Mononuclear cell (primary cell): ENCODE data around the gene YIPF5. TPM values are rescaled to one million over a fixed set of nuclear protein-coding genes. Genes with fewer than 3 reads are reported as not detected.

ENCODE experiments used
- H3K27me3 ChIP-seq: 2 replicates; pipeline ENCODE4 v1.6.0; 2011; ENCODE audit warnings: low read length, control low read depth; ENCODE audit not compliant: insufficient read depth
- H3K4me1 ChIP-seq: 2 replicates; pipeline ENCODE4 v1.5.1; 2011; ENCODE audit warnings: mild to moderate bottlenecking, low read length, control low read depth; ENCODE audit not compliant: insufficient read depth
- H3K4me3 ChIP-seq: 2 replicates; pipeline ENCODE4 v1.5.1; 2011; ENCODE audit warnings: mild to moderate bottlenecking, low read length, moderate library complexity
- H3K9me3 ChIP-seq: 2 replicates; pipeline ENCODE4 v1.5.1; 2011; ENCODE audit warnings: low read depth, mild to moderate bottlenecking, control low read depth, low read length
- total RNA-seq: library from RNA; depleted of rRNA; stranded (reverse); fragments of >200 nt; gene quantifications from one replicate; pipeline ENCODE4 v1.2.3, GENCODE V29; 2012

YIPF5 gene
- 51.5 TPM for total RNA-seq

DNA sequence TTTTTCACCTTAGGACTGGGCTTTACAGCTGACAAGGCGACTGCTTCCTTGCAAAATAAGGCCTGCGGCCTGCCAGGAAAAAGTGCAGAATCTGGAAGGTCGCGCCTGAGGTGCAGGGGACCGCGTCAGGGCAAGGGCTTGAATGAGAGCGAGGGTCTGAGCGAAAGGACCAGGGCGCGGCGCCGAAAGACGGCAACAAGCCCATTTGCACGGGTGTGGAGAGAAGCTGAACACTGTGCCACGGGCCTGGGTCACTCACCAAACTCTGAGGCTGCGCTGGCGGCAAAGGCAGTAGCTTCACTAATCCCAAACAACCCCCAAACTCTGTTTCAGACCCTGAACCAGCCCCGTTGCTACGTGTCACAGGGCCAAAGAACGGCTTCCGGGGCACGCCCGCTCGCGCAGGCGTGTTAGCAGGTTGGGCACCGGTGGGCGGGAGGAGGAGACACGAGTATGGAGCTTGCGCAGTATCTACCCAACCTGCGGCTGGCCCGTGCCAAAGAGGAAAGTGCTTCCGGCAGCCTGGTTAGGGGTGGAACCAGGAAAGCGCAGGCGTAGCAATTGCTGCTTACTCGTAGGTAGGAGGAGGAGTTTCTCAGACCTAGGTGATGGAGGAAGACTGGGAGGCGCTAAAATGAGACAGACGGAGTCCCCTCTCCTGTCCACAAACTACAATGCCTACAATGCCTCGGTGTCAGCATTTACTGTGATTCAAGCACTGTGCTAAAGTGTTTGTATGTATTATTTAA is at the start of gene YIPF5, which contains the start of gene KCTD16:
YIPF5 (minus strand) TSS at position 384 of the 749 bp plus-strand sequence. CDS start 704 bp downstream, outside the sequence.
KCTD16 (plus strand) TSS at position 598 of the 749 bp plus-strand sequence.
- Histone ChIP-seq H3K27me3 (peaks cover 8% of the 10 kb centered on the region), H3K4me1 (peaks cover 13% of the 10 kb centered on the region), H3K9me3 (no peaks in the 10 kb centered on the region), H3K4me3 (peak within 1 kb of the TSS; percentile 81)

DNA sequence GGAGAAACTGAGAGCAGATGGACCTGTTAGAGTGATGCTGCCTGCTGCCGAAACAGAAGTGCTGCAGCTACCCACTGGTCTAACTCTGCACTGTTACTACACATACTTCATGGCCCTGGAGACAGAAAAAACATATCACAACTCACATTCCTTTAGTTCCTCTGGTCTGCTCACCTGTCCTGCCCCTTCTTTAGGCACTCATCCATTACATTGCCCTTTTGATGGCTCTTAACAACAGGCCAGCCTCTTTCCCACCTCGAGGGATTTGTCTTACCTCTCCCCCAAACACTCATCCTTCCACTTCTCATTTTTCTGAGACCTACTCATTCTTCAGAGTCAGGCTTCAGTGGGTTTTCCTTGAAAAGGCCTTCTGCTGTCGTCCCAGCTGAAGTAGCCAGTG is 49.4 kb upstream of the YIPF5 start:
- Histone ChIP-seq H3K27me3 (peaks cover 5% of the 10 kb centered on the region), H3K4me3 (no peak overlapping the region), H3K9me3 (no peaks in the 10 kb centered on the region), H3K4me1 (no peaks in the 10 kb centered on the region)

DNA sequence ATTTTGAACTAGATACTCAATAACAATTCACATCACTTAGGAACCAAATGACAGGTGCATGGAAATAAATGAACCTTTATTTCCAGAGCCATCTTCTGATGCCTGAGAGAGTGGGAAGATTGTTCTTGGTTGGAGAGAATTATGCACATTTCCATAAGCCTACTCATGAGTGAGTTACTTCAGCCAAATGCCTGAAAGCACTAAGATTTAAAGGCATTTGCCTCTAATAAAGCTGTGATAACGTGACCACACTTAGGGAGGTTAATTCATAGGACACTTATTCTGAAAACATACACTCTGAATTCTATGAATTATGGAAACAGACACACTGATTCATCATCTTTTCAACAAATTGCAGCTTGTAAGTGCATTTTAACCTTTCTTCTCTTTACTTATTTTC is 40.2 kb upstream of the YIPF5 start:
- no peaks in the 10 kb centered on the region for H3K9me3 ChIP-seq
- H3K4me3 ChIP-seq, result no peak overlapping the region
- no peaks in the 10 kb centered on the region for H3K4me1 ChIP-seq
- peaks cover 40% of the 10 kb centered on the region for H3K27me3 ChIP-seq

DNA sequence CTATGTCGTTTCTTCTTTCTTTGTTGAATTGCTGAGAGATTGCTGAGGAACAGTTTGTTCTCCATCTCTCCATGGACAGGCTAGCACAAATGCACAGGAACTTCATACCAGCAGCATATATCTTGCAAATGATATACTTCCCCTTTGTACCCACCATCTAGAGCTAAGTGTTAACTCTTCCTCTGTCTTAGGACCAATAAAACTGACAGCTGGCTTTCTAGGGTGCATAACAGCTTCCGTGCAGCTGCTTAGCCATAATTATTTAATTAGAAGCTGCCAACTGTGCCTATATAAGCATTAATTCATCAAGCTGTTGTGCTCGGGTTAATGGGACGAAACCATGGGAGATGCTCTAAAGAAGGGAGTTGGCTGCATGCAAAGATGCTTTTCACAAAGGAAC is 38.9 kb upstream of the YIPF5 start:
- Histone ChIP-seq H3K9me3 (no peaks in the 10 kb centered on the region), H3K27me3 (peaks cover 47% of the 10 kb centered on the region), H3K4me3 (no peak overlapping the region), H3K4me1 (no peaks in the 10 kb centered on the region)

DNA sequence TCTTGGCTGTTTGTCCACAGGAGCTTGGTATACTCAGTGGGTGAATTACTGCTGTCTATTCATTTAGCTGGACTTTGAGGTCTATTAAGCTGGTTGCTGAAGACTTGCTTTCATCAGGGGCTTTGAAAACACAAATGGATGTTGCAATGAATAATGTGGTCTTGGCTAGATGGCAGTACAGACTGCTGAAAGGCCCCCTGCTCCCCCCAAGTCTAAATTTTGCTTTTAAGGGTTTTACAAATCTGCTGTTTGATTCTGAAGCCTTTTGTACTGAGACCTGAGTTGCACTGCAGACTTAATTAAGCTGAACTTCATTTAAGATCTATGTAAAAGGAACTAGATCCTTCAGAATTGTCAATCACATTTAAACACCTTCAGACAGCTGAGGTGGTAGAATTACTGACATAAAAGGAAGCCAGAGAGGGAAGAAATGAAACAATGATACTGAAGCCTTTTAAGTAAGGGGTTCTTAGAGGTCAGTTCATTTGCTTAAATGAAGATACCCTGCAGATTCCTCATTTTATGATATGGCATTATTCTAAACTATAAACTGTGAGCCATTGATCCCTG is 37.5 kb upstream of the YIPF5 start:
- H3K27me3 ChIP-seq, result peaks cover 52% of the 10 kb centered on the region
- no peaks in the 10 kb centered on the region for H3K4me1 ChIP-seq
- no peaks in the 10 kb centered on the region for H3K9me3 ChIP-seq
- no peak overlapping the region for H3K4me3 ChIP-seq

- Histone ChIP-seq H3K4me1 (no peaks in the 10 kb centered on the region), H3K4me3 (no peak overlapping the region), H3K27me3 (peaks cover 55% of the 10 kb centered on the region), H3K9me3 (no peaks in the 10 kb centered on the region)
Measured at GRCh38 chr5:144206141-144206540, 35.7 kb upstream of the YIPF5 start.

DNA sequence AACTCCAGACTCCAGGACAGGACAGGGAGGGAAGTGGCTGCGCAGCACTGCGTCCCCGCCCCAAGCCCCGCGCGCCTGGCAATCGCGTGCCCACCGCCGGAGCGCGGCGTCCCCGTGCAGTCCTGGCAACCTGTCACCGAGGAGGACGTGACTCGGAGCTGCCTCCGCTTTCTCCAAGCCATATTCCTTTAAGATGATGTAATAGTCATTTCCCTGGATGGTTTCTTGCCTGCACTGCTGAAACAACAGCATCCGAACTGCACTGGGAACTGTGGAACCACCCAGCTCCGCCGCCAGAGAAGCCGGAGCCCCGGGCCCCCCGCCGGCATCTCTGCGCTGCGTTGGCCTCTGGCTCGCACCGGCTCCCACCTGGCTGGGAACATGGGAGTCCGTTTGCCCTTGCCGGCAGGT is 34.7 kb upstream of the YIPF5 start:
- Histone ChIP-seq H3K4me3 (no peak overlapping the region), H3K9me3 (no peaks in the 10 kb centered on the region), H3K4me1 (no peaks in the 10 kb centered on the region), H3K27me3 (peaks cover 55% of the 10 kb centered on the region)

- Histone ChIP-seq H3K4me1 (no peaks in the 10 kb centered on the region), H3K9me3 (no peaks in the 10 kb centered on the region), H3K4me3 (no peak overlapping the region), H3K27me3 (peaks cover 55% of the 10 kb centered on the region)
Measured at GRCh38 chr5:144203750-144204596, 33.5 kb upstream of the YIPF5 start.

GRCh38 chr5:144202726-144203125 is 32.3 kb upstream of the YIPF5 start:
- Histone ChIP-seq H3K9me3 (no peaks in the 10 kb centered on the region), H3K4me3 (no peak overlapping the region), H3K4me1 (no peaks in the 10 kb centered on the region)

GRCh38 chr5:144202072-144202471 is 31.6 kb upstream of the YIPF5 start:
- Histone ChIP-seq H3K9me3 (no peaks in the 10 kb centered on the region), H3K27me3 (peaks cover 49% of the 10 kb centered on the region), H3K4me1 (no peaks in the 10 kb centered on the region), H3K4me3 (no peak overlapping the region)

More at GRCh38 chr5:144202726-144203125, 32.3 kb upstream of the YIPF5 start:
- peaks cover 52% of the 10 kb centered on the region for H3K27me3 ChIP-seq

DNA sequence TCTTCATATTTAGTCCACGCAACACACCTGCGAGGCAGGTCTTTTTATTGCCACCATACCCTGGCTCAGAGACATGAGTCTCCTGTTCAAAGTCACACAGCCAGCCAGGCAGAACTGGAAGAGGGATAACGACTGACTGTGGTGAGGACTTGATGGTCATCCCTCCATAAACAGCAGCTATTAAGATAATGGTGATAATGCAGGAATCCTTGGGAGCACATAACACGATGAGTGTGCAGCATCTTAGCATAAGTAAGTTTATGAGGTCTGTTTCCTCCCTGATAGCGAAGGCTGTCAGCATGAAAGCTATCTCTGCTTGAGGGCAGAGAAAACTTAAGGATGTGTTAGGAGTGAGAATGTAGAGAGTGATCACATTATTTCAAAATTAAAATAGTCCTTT is 31.1 kb upstream of the YIPF5 start:
- H3K4me1 ChIP-seq, result no peaks in the 10 kb centered on the region
- H3K4me3 ChIP-seq, result no peak overlapping the region
- H3K27me3 ChIP-seq, result peaks cover 44% of the 10 kb centered on the region
- no peaks in the 10 kb centered on the region for H3K9me3 ChIP-seq

- H3K4me3 ChIP-seq, result no peak overlapping the region
- no peaks in the 10 kb centered on the region for H3K4me1 ChIP-seq
- H3K27me3 ChIP-seq, result peaks cover 21% of the 10 kb centered on the region
- no peaks in the 10 kb centered on the region for H3K9me3 ChIP-seq
Measured at GRCh38 chr5:144198386-144198785, 27.9 kb upstream of the YIPF5 start.

DNA sequence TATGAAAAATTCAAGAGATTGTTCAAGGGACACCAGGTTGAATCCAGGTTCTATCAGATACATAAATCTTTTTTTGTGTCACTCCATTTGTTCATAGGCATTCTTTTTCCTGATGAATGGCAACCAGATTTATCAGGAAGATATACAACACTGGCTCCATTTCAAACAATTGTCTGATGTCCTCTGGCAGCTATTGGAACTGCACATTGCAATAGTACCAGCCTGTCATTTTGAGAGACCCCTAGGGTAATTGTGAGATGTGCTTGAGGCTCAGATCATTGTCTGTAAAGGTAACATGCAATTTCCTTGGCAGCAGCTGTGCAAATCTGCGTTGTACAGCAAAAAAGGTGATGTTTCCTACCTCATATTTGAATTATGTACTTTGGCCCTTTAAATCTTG is 26.2 kb upstream of the YIPF5 start:
- no peak overlapping the region for H3K4me3 ChIP-seq
- no peaks in the 10 kb centered on the region for H3K9me3 ChIP-seq
- peaks cover 4% of the 10 kb centered on the region for H3K4me1 ChIP-seq
- H3K27me3 ChIP-seq, result peaks cover 17% of the 10 kb centered on the region

DNA sequence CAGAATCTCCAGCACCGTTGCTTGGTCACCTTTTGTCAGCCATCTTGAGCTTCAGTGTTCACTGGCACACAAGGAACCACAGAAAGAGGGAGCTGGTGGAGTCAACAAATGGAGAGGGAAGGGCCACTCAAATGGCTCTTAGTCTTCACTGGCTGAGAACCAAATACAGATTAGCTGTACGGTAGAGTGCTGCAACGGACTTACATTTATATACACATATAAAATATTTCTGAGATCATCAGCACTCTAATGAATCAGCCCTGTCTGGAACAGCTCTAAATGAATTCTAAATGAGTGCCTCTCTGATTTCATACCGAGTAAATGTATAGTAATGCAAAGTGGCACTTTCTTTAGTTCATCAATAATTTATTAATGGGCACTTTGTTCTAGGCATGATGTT is 25.0 kb upstream of the YIPF5 start:
- Histone ChIP-seq H3K4me3 (no peak overlapping the region), H3K4me1 (peaks cover 14% of the 10 kb centered on the region), H3K27me3 (peaks cover 7% of the 10 kb centered on the region), H3K9me3 (no peaks in the 10 kb centered on the region)

DNA sequence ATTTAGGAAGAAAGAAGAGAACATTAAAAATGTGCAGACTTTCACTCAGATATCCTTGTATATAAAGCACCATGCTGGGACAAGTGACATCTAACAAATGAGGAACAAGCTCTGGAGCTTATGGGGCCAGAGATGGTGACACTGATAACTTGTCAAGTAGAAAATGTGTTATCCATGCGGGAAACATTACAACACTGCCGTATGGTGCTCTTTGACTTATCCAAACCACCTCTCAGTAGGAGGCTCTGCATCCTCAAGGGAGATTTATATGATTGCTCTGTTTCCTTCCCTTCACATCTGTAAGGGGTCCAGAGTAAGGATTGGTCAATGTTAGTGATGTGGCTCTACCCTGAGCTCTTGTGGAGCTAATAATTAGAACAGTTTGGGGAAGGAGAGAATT is 23.7 kb upstream of the YIPF5 start:
- Histone ChIP-seq H3K9me3 (no peaks in the 10 kb centered on the region), H3K27me3 (peaks cover 6% of the 10 kb centered on the region), H3K4me3 (no peak overlapping the region), H3K4me1 (peaks cover 26% of the 10 kb centered on the region)
